H1 (cell line): ENCODE results near the gene ERAS. TPM values are rescaled to one million over a fixed set of nuclear protein-coding genes. Genes with fewer than 3 reads are reported as not detected.

Experiments
- CTCF ChIA-PET: fragments of 300-600 bp; sonication (Branson Sonifier 250); formaldehyde crosslinking; loops from one replicate; lab custom pipeline; 2021; ENCODE audit not compliant: partially characterized antibody; lab: Charles Lee
- POLR2A ChIA-PET: fragments of 300-600 bp; sonication (Branson Sonifier 250); formaldehyde crosslinking; loops from one replicate; lab custom pipeline; 2021; ENCODE audit warnings: inconsistent platforms; ENCODE audit not compliant: partially characterized antibody; lab: Charles Lee
- DNase-seq, 2 experiments: peaks; one replicate each; pipeline versions ENCODE4 v3.0.0 to v3.0.0-alpha.2; 2010 to 2022; ENCODE audit warnings: low spot score in 2 of 2, low read depth in 1 of 2, mixed read lengths in 1 of 2
- FAIRE-seq: peaks from 2 replicates; lab custom pipeline; 2011; peaks lifted over from hg19 to GRCh38; lab: Jason Lieb, UNC
- H2AFZ ChIP-seq: 2 replicates; pipeline ENCODE4 v1.8.1; 2012; ENCODE audit warnings: low read length, inconsistent platforms
- H2AK5ac ChIP-seq: 2 replicates; pipeline ENCODE4 v1.6.1; 2013; ENCODE audit warnings: low read depth, low read length
- H2BK120ac ChIP-seq: replicated peaks from 2 replicates; pipeline ENCODE3; 2013; ENCODE audit warnings: low read depth, low read length, inconsistent platforms
- H2BK12ac ChIP-seq: 2 replicates; pipeline ENCODE4 v1.6.1; 2013; ENCODE audit warnings: low read depth, low read length
- H2BK15ac ChIP-seq: 2 replicates; pipeline ENCODE4 v1.6.1; 2013; ENCODE audit warnings: low read length
- H2BK20ac ChIP-seq: 2 replicates; pipeline ENCODE4 v1.6.1; 2013; ENCODE audit warnings: low read length
- H2BK5ac ChIP-seq: 2 replicates; pipeline ENCODE4 v1.6.1; 2013; ENCODE audit warnings: low read depth, low read length
- H3K14ac ChIP-seq: 2 replicates; pipeline ENCODE4 v1.6.1; 2013; ENCODE audit warnings: inconsistent platforms; ENCODE audit not compliant: insufficient read length
- H3K18ac ChIP-seq: 2 replicates; pipeline ENCODE4 v1.6.1; 2013; ENCODE audit warnings: low read length; ENCODE audit errors: extremely low read depth
- H3K23ac ChIP-seq: 2 replicates; pipeline ENCODE4 v1.6.1; 2013; ENCODE audit warnings: inconsistent platforms; ENCODE audit not compliant: insufficient read length
- H3K23me2 ChIP-seq: 2 replicates; pipeline ENCODE4 v1.6.1; 2013; ENCODE audit warnings: low read depth, low read length
- H3K27ac ChIP-seq: 2 replicates; pipeline ENCODE4 v1.6.1; 2011; ENCODE audit warnings: low read depth, low read length, inconsistent platforms
- H3K27me3 ChIP-seq, 4 experiments: replicated peaks in 1 of 4; 1 replicate in 1 of 4; 2 replicates in 3 of 4; pipeline versions ENCODE4 v1.6.1 to v1.8.1; 2011 to 2013; ENCODE audit warnings: low read length in 3 of 4, mild to moderate bottlenecking in 3 of 4, inconsistent platforms in 2 of 4, mixed read lengths in 2 of 4, moderate library complexity in 1 of 4; ENCODE audit not compliant: control insufficient read depth in 3 of 4, insufficient read depth in 3 of 4; ENCODE audit errors: extremely low read depth in 1 of 4
- H3K36me3 ChIP-seq, 4 experiments: 2 replicates each; pipeline versions ENCODE4 v1.6.1 to v1.8.1; 2011 to 2013; ENCODE audit warnings: mild to moderate bottlenecking in 4 of 4, low read length in 3 of 4, moderate library complexity in 2 of 4, control low read depth in 1 of 4, inconsistent platforms in 1 of 4; ENCODE audit not compliant: insufficient read depth in 4 of 4, control insufficient read depth in 2 of 4
- H3K4ac ChIP-seq: replicated peaks from 2 replicates; pipeline ENCODE3; 2013; ENCODE audit warnings: low read length, low read depth, mixed read lengths, inconsistent platforms; ENCODE audit not compliant: insufficient read length
- H3K4me1 ChIP-seq, 4 experiments: replicated peaks in 1 of 4; 1 replicate in 1 of 4; 2 replicates in 3 of 4; pipeline versions ENCODE4 v1.6.1 to v1.8.1; 2011 to 2013; ENCODE audit warnings: low read length in 3 of 4, inconsistent platforms in 2 of 4, mixed read lengths in 1 of 4; ENCODE audit not compliant: insufficient read depth in 4 of 4, control insufficient read depth in 3 of 4
- H3K4me2 ChIP-seq, 2 experiments: 2 replicates each; pipeline versions ENCODE4 v1.6.1 to v1.8.1; 2011 to 2013; ENCODE audit warnings: low read depth in 2 of 2, low read length in 2 of 2, control low read depth in 1 of 2, inconsistent platforms in 1 of 2, mild to moderate bottlenecking in 1 of 2; ENCODE audit not compliant: insufficient read depth in 1 of 2
- H3K4me3 ChIP-seq, 4 experiments: fragments of 200-600, 300-600 bp in 1 of 4; sonication (generic), shearing (Covaris generic), sonication (Bioruptor Twin) in 1 of 4; 2 replicates each; pipeline versions ENCODE4 v1.5.1 to v1.8.1; 2011 to 2016; ENCODE audit warnings: low read length in 4 of 4, low read depth in 3 of 4, control low read depth in 2 of 4, inconsistent platforms in 2 of 4, mild to moderate bottlenecking in 2 of 4, mixed read lengths in 1 of 4, moderate library complexity in 1 of 4; ENCODE audit not compliant: insufficient read depth in 2 of 4; ENCODE audit errors: extremely low read depth in 1 of 4
- H3K56ac ChIP-seq: replicated peaks from 2 replicates; pipeline ENCODE3; 2013; ENCODE audit warnings: low read depth, mild to moderate bottlenecking, mixed read lengths, low read length, inconsistent platforms; ENCODE audit not compliant: insufficient read length
- H3K79me1 ChIP-seq: 2 replicates; pipeline ENCODE4 v1.6.1; 2013; ENCODE audit warnings: low read depth, low read length, control low read depth
- H3K79me2 ChIP-seq, 2 experiments: 2 replicates each; pipeline versions ENCODE4 v1.6.1 to v1.8.1; 2012 to 2013; ENCODE audit warnings: low read length in 2 of 2, mild to moderate bottlenecking in 2 of 2, inconsistent platforms in 1 of 2; ENCODE audit not compliant: insufficient read depth in 2 of 2, control insufficient read depth in 1 of 2
- H3K9ac ChIP-seq, 4 experiments: replicated peaks in 1 of 4; 1 replicate in 1 of 4; 2 replicates in 3 of 4; pipeline versions ENCODE4 v1.6.1 to v1.8.1; 2011 to 2013; ENCODE audit warnings: low read depth in 3 of 4, low read length in 3 of 4, control low read depth in 2 of 4, mild to moderate bottlenecking in 2 of 4, moderate library complexity in 2 of 4, inconsistent platforms in 1 of 4; ENCODE audit errors: extremely low read depth in 1 of 4
- H3K9me3 ChIP-seq, 2 experiments: 2 replicates each; pipeline versions ENCODE4 v1.6.1 to v1.8.1; 2012 to 2013; ENCODE audit warnings: mild to moderate bottlenecking in 2 of 2, moderate library complexity in 2 of 2, control low read depth in 1 of 2, inconsistent platforms in 1 of 2, low read depth in 1 of 2, low read length in 1 of 2, mixed read lengths in 1 of 2; ENCODE audit not compliant: insufficient read depth in 2 of 2
- H4K20me1 ChIP-seq, 2 experiments: replicated peaks in 1 of 2; 2 replicates each; pipeline versions ENCODE3 to v1.8.1; 2011 to 2013; ENCODE audit warnings: inconsistent platforms in 2 of 2, low read length in 2 of 2, mild to moderate bottlenecking in 1 of 2; ENCODE audit not compliant: insufficient read depth in 2 of 2, control insufficient read depth in 1 of 2
- H4K5ac ChIP-seq: 2 replicates; pipeline ENCODE4 v1.6.1; 2013; ENCODE audit warnings: low read length, low read depth, mixed read lengths, inconsistent platforms; ENCODE audit not compliant: insufficient read length
- H4K8ac ChIP-seq: 2 replicates; pipeline ENCODE4 v1.8.0; 2013; ENCODE audit warnings: mild to moderate bottlenecking, moderate library complexity, low read length, inconsistent platforms; ENCODE audit not compliant: insufficient read depth; ENCODE audit errors: extremely low read depth
- H4K91ac ChIP-seq: replicated peaks from 2 replicates; pipeline ENCODE3; 2013; ENCODE audit warnings: low read length, mixed read lengths, inconsistent platforms; ENCODE audit not compliant: insufficient read length
- CREB1 ChIP-seq: IDR thresholded peaks from 2 replicates; pipeline ENCODE4 v1.6.1; 2012; ENCODE audit warnings: inconsistent platforms
- KDM4A ChIP-seq: IDR thresholded peaks from one replicate; pipeline ENCODE4 v1.7.1; 2012; ENCODE audit warnings: low read depth, mild to moderate bottlenecking, moderate library complexity, low read length, inconsistent platforms; ENCODE audit not compliant: severe bottlenecking
- SP4 ChIP-seq: IDR thresholded peaks from 2 replicates; pipeline ENCODE4 v1.6.1; 2012; ENCODE audit warnings: low read length, inconsistent platforms
- WGBS, 2 experiments: shearing (Covaris generic) in 1 of 2; methylation state at CpG; one replicate each; pipeline versions ENCODE4 v1.1.6 to v1.1.7; 2013 to 2015; ENCODE audit warnings: low lambda C conversion rate in 2 of 2, mixed read lengths in 2 of 2, inconsistent platforms in 1 of 2, low coverage in 1 of 2, missing lambda C conversion rate in 1 of 2; ENCODE audit not compliant: insufficient replicate concordance in 2 of 2, insufficient coverage in 1 of 2, insufficient read length in 1 of 2; ENCODE audit errors: extremely low coverage in 1 of 2, missing lambda C conversion rate in 1 of 2; 5-methylcytosine and 5-hydroxymethylcytosine counted together
- polyA plus RNA-seq, 7 experiments: library from polyadenylated mRNA; depleted of rRNA in 3 of 7; stranded (reverse) in 5 of 7; unstranded in 2 of 7; fragments of >200 nt in 5 of 7; fragments of 200-250 nt in 2 of 7; gene quantifications; 1 replicate in 5 of 7; 2 replicates in 1 of 7; 4 replicates in 1 of 7; pipeline versions ENCODE4 v1.2.1 to v1.2.3, GENCODE V29; 2011 to 2013; ENCODE audit warnings: missing spikeins in 2 of 7, mixed read lengths in 2 of 7
- total RNA-seq: library from RNA; stranded (reverse); fragmentation: NEBNext Ultra II Directional; extraction: Animal tissue kit (Norgen Biotek cat#: 25700); gene quantifications from 2 replicates; pipeline ENCODE4 v1.2.1, GENCODE V29; 2021
- TF ChIP-seq, protein P1 (sequence below): IDR thresholded peaks from 2 replicates; pipeline ENCODE4 v1.6.1; 2012; ENCODE audit warnings: inconsistent platforms

ERAS gene
- total and polyA plus RNA-seq, 2 of the 8 experiments (the other 6 are each of a cell fraction or from before 2014, with no cell fraction given) = 0.70 TPM; not detected in 1

DNA sequence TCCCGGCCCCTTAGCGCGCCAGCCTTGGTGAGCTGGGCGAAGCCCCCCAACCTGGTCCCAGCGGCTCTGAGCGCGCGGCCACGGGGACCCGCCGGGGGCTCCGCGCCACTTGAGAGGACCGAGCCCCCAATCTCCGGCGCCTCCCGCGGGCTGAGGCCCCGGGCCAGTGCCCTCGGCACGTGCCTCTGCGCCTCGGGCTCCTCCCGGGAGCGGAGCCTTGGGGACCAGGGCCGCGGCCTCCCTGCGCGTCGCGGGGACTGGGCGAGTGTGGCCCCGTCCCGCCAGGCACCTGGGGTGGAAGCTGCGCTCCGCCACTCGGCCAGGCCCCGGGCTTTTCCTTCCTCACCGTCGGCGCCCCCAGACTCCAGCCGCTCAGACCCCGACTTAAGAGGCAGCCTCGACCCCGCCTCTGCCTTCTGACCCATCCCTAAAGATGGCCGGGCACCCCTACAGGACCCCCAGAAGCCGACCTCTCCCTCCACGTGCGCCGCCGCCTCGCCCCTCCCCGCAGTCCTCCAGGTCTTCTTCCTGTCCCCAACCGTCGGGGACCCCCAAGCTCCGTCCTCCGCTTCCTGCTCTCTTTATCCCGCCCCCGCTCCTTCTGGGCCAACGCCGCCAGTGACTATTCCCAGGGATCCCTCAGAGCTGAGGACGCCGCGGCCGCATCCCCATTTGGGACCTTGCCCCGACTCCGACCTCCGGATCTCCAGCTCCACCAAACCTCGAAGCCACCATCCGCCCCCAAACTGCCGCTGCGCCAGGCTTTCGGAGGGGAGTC, 752 bp downstream of the ERAS start:
- peak in 1 of 2 experiments; percentile 58 for DNase-seq
- Histone ChIP-seq H3K27me3 (peaks cover 4 to 27% (median 17%) of the 10 kb centered on the region in 4 experiments; a peak in 6 of 7 replicates), H3K14ac (no peak overlapping the region), H3K9ac (no peak overlapping the region), H2BK120ac (no peak overlapping the region), H4K91ac (no peak overlapping the region), H3K79me1 (no peaks in the 10 kb centered on the region), H3K18ac (no peak overlapping the region; the same call in 1 of the 2 replicates), H3K79me2 (no peaks in the 10 kb centered on the region), H2BK12ac (no peak overlapping the region), H2AK5ac (no peak overlapping the region), H3K23ac (no peak overlapping the region), H4K20me1 (no peaks in the 10 kb centered on the region), H3K4me2 (peak overlapping the region; percentile 58 to 64), H3K4me3 (peak overlapping the region; percentile 14 to 54 (median 18); a peak in 6 of 8 replicates), H3K23me2 (peaks cover 6% of the 10 kb centered on the region; the same call in 1 of the 2 replicates), H3K36me3 (peaks cover 0 to 13% (median 2%) of the 10 kb centered on the region in 4 experiments; a peak in 3 of 8 replicates), H4K5ac (no peak overlapping the region), H3K4me1 (peaks cover 0 to 3% (median 0%) of the 10 kb centered on the region in 4 experiments; a peak in 2 of 7 replicates), H2BK15ac (no peak overlapping the region), H3K56ac (no peak overlapping the region), H3K4ac (no peak overlapping the region), H3K27ac (no peak overlapping the region), H4K8ac (peak overlapping the region; percentile 85), H3K9me3 (no peaks in the 10 kb centered on the region; a peak in 1 of 4 replicates), H2BK5ac (no peak overlapping the region), H2AFZ (no peak overlapping the region), H2BK20ac (no peak overlapping the region)
- TF ChIP-seq CREB1 (no peak), KDM4A (peak; percentile 61), SP4 (no peak)
- TF ChIP-seq, protein P1, sequence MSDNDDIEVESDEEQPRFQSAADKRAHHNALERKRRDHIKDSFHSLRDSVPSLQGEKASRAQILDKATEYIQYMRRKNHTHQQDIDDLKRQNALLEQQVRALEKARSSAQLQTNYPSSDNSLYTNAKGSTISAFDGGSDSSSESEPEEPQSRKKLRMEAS = peak; percentile 82
- 9% methylated on average over 12 of the region's 73 CpGs; no CpG with 5 or more reads in 1 of the 2 experiments for WGBS, 2 experiments
- POLR2A ChIA-PET = interaction anchor here (0.9 to 1.8 kb wide), 7 partner anchors 11 to 111 kb away, joined by 3 to 8 read pairs (median 3); partner anchors contain the start of gene SLC35A2
- CTCF ChIA-PET = interaction anchor here (1.3 kb wide), 1 partner anchor 9 kb away, joined by 4 read pairs; no protein-coding TSS in a partner anchor
- FAIRE-seq = no peak
